Measurements from ENCODE around the gene CPN2.

Gene CPN2

GRCh38 chr3:194294895-194295214 lies 56.3 kb downstream of the CPN2 start:
- DNase-seq (ENCODE audit: low read depth in 2 of 2) = no peak

GRCh38 chr3:194294199-194294894 lies 56.8 kb downstream of the CPN2 start:
- no peak for DNase-seq (ENCODE audit: low read depth in 2 of 2)

- no peak for DNase-seq (ENCODE audit: low read depth in 2 of 2)
Measured at GRCh38 chr3:194293546-194294198, 57.5 kb downstream of the CPN2 start.

GRCh38 chr3:194292331-194292730 lies 58.8 kb downstream of the CPN2 start:
- DNase-seq (ENCODE audit: low read depth in 2 of 2) = no peak

Measured in stimulated activated CD8-positive, alpha-beta memory T cell treated with anti-CD3 and anti-CD28 coated beads, Interleukin-15, amount 100 ng/mL, for 4 hours (primary cell).